Mucosa of rectum (tissue), 2 donors: ENCODE data around the gene TLE6.
A peak's percentile ranks its signal among the peaks of the same experiment; 100 is the strongest.
"Not testable (repeated sequence)": the region's sequence is repeated elsewhere in the genome, so short reads cannot be mapped to it uniquely, and the experiment has no call there.

Experiments
- H3K27ac ChIP-seq, 2 donors: one replicate each; pipeline ENCODE4 v1.7.0; 2013; ENCODE audit warnings: inconsistent platforms in 2 of 2, low read depth in 2 of 2, low read length in 2 of 2
- H3K27me3 ChIP-seq, 2 donors: one replicate each; pipeline ENCODE4 v1.7.0; 2013; ENCODE audit warnings: low read length in 2 of 2; ENCODE audit not compliant: control insufficient read depth in 2 of 2, insufficient read depth in 2 of 2
- H3K36me3 ChIP-seq, 2 donors: one replicate each; pipeline ENCODE4 v1.7.0; 2013; ENCODE audit warnings: low read length in 2 of 2; ENCODE audit not compliant: control insufficient read depth in 2 of 2, insufficient read depth in 2 of 2
- H3K4me1 ChIP-seq, 2 donors: one replicate each; pipeline ENCODE4 v1.7.0; 2013; ENCODE audit warnings: low read length in 2 of 2, mild to moderate bottlenecking in 1 of 2; ENCODE audit not compliant: control insufficient read depth in 2 of 2, insufficient read depth in 2 of 2
- H3K4me3 ChIP-seq, 2 donors: one replicate each; pipeline ENCODE4 v1.7.0; 2013; ENCODE audit warnings: low read length in 2 of 2
- H3K9ac ChIP-seq, 2 donors: one replicate each; pipeline ENCODE4 v1.7.0; 2013; ENCODE audit warnings: low read length in 2 of 2, low read depth in 1 of 2, mild to moderate bottlenecking in 1 of 2
- H3K9me3 ChIP-seq, 2 donors: one replicate each; pipeline ENCODE4 v1.7.0; 2013; ENCODE audit warnings: low read length in 2 of 2; ENCODE audit not compliant: control insufficient read depth in 2 of 2
- donor health status: healthy.
- donor health status: Normal muscosa, but diverticular disease.

TLE6 gene

GRCh38 chr19:2984215-2984528 lies 6.8 kb downstream of the TLE6 start:
- peaks cover 8% of the 10 kb centered on the region in 2 donors for H3K4me1 ChIP-seq
- no peaks in the 10 kb centered on the region for H3K36me3 ChIP-seq
- H3K9ac ChIP-seq: peak overlapping the region in 1 of 2 donors; percentile 1
- H3K27ac ChIP-seq: peak overlapping the region in 1 of 2 donors; percentile 32
- H3K9me3 ChIP-seq: no peaks in the 10 kb centered on the region
- H3K4me3 ChIP-seq: peak overlapping the region in 1 of 2 donors; percentile 41
- H3K27me3 ChIP-seq: peaks cover 0 to 7% of the 10 kb centered on the region in 2 donors

- Histone ChIP-seq H3K27ac (no peak overlapping the region), H3K36me3 (no peaks in the 10 kb centered on the region), H3K9me3 (no peaks in the 10 kb centered on the region), H3K4me3 (no peak overlapping the region), H3K9ac (no peak overlapping the region), H3K4me1 (peaks cover 8% of the 10 kb centered on the region in 2 donors), H3K27me3 (peaks cover 0 to 7% of the 10 kb centered on the region in 2 donors)
Measured at GRCh38 chr19:2986951-2987524, 9.7 kb downstream of the TLE6 start.

GRCh38 chr19:2987797-2988196 lies 10.4 kb downstream of the TLE6 start:
- no peaks in the 10 kb centered on the region for H3K9me3 ChIP-seq
- no peaks in the 10 kb centered on the region for H3K36me3 ChIP-seq
- H3K4me3 ChIP-seq: no peak overlapping the region
- H3K9ac ChIP-seq: no peak overlapping the region
- peaks cover 5 to 6% of the 10 kb centered on the region in 2 donors for H3K4me1 ChIP-seq
- H3K27ac ChIP-seq: no peak overlapping the region
- peaks cover 0 to 7% of the 10 kb centered on the region in 2 donors for H3K27me3 ChIP-seq

DNA sequence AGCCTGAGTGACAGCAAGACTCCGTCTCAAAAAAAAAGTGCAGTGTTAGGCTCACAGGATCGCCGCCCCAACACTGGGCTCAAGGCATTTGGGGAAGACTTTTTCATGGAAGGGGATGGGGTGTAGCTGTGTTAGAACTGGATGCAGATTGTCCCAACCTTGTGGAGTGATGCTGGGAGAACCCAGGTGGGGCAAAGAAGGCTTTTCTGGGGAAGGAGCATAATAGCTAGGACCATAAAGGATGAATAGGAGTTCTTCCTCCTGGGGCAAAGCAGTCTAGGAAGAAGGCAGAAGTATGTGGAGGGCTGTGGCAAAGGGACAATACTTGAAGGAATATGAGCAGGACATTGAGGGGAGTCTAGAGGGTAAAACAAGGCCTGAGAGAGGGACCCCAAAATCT lies 11.2 kb downstream of the TLE6 start:
- no peak overlapping the region for H3K27ac ChIP-seq
- H3K9ac ChIP-seq: no peak overlapping the region
- H3K27me3 ChIP-seq: peaks cover 0 to 2% of the 10 kb centered on the region in 2 donors
- no peaks in the 10 kb centered on the region for H3K9me3 ChIP-seq
- H3K4me1 ChIP-seq: peaks cover 0 to 2% of the 10 kb centered on the region in 2 donors
- no peak overlapping the region for H3K4me3 ChIP-seq
- no peaks in the 10 kb centered on the region for H3K36me3 ChIP-seq

GRCh38 chr19:2989236-2989946 lies 12.0 kb downstream of the TLE6 start:
- no peaks in the 10 kb centered on the region for H3K36me3 ChIP-seq
- no peak overlapping the region for H3K4me3 ChIP-seq
- no peak overlapping the region for H3K27ac ChIP-seq
- no peaks in the 10 kb centered on the region for H3K4me1 ChIP-seq
- no peak overlapping the region for H3K9ac ChIP-seq
- H3K9me3 ChIP-seq: no peaks in the 10 kb centered on the region
- no peaks in the 10 kb centered on the region for H3K27me3 ChIP-seq

DNA sequence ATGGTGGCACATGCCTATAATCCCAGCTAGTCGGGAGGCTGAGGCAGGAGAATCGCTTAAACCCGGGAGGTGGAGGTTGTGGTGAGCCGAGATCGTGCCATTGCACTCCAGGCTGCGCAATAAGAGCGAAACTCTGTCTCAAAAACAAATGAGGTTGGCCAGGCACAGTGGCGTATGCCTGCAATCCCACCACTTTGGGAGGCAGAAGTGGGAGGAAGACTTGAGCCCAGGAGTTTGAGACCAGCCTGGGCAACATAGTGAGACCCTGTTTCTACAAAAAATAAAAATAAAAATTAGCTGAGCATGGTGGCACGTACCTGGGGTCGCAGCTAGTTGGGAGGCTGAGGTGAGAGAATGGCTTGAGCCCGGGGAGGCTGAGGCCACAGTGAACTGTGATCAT lies 15.0 kb downstream of the TLE6 start:
- H3K4me3 ChIP-seq, H3K27me3 ChIP-seq, H3K36me3 ChIP-seq, H3K4me1 ChIP-seq, H3K27ac ChIP-seq, H3K9me3 ChIP-seq, H3K9ac ChIP-seq: not testable (repeated sequence)

- no peaks in the 10 kb centered on the region for H3K27me3 ChIP-seq
- no peaks in the 10 kb centered on the region for H3K36me3 ChIP-seq
Measured at GRCh38 chr19:2992958-2993357, 15.6 kb downstream of the TLE6 start.

DNA sequence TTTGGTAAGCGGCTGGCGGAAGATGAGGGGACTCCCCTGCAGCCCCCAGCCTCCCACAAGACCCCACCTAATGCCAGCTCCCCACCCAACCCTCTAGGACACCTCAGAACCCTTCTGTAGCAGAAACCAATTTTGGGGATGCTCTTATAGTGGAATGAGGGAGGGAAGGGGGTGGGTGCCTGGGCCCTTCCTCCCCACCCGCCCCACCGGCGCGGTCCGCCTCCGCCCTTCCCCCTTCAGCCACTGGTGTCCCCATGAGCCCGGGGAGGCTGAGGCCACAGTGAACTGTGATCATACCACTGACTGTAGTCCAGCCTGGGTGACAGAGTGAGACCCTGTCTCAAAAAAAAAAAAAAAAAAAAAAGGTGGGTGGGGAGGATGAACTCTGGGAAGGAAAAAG lies 16.2 kb downstream of the TLE6 start:
- Histone ChIP-seq H3K4me1 (no peaks in the 10 kb centered on the region), H3K4me3 (no peak overlapping the region), H3K27ac (no peak overlapping the region), H3K9ac (no peak overlapping the region), H3K36me3 (no peaks in the 10 kb centered on the region), H3K9me3 (no peaks in the 10 kb centered on the region), H3K27me3 (no peaks in the 10 kb centered on the region)

More at GRCh38 chr19:2992958-2993357, 15.6 kb downstream of the TLE6 start:
- H3K9ac ChIP-seq: no peak overlapping the region
- no peaks in the 10 kb centered on the region for H3K4me1 ChIP-seq
- H3K4me3 ChIP-seq: no peak overlapping the region
- no peak overlapping the region for H3K27ac ChIP-seq
- no peaks in the 10 kb centered on the region for H3K9me3 ChIP-seq

GRCh38 chr19:2994588-2995131 lies 17.3 kb downstream of the TLE6 start:
- H3K36me3 ChIP-seq: no peaks in the 10 kb centered on the region
- no peaks in the 10 kb centered on the region for H3K27me3 ChIP-seq
- no peak overlapping the region for H3K9ac ChIP-seq
- no peaks in the 10 kb centered on the region for H3K4me1 ChIP-seq
- no peak overlapping the region for H3K27ac ChIP-seq
- H3K4me3 ChIP-seq: no peak overlapping the region
- H3K9me3 ChIP-seq: no peaks in the 10 kb centered on the region

GRCh38 chr19:2997720-2998119 lies 20.4 kb downstream of the TLE6 start:
- Histone ChIP-seq H3K36me3 (peaks cover 2 to 4% of the 10 kb centered on the region in 2 donors), H3K27ac (no peak overlapping the region), H3K4me1 (no peaks in the 10 kb centered on the region), H3K4me3 (no peak overlapping the region), H3K27me3 (no peaks in the 10 kb centered on the region), H3K9me3 (no peaks in the 10 kb centered on the region), H3K9ac (no peak overlapping the region)
